Keratinocyte (primary cell): ENCODE data around the gene CARTPT. TPM values are rescaled to one million over a fixed set of nuclear protein-coding genes. Genes with fewer than 3 reads are reported as not detected.

Experiments
- DNase-seq: peaks from one replicate; pipeline ENCODE4 v3.0.0-alpha.2; 2011; ENCODE audit warnings: low read depth, missing footprints, low spot score
- FAIRE-seq: peaks from 2 replicates; lab custom pipeline; 2011; peaks lifted over from hg19 to GRCh38; lab: Jason Lieb, UNC
- H2AFZ ChIP-seq: 2 replicates; pipeline ENCODE4 v1.6.0; 2012; ENCODE audit warnings: low read length, control low read depth, inconsistent platforms; ENCODE audit not compliant: control insufficient read depth
- H3K27ac ChIP-seq: 2 replicates; pipeline ENCODE4 v1.5.1; 2011; ENCODE audit warnings: low read length; ENCODE audit not compliant: control insufficient read depth, insufficient read depth
- H3K27me3 ChIP-seq: 3 replicates; pipeline ENCODE4 v1.6.0; 2011; ENCODE audit warnings: low read length; ENCODE audit not compliant: control insufficient read depth, insufficient read depth; ENCODE audit errors: extremely low read depth
- H3K36me3 ChIP-seq, 2 experiments: 2 replicates in 1 of 2; 3 replicates in 1 of 2; pipeline ENCODE4 v1.5.1; 2011; ENCODE audit warnings: low read length in 2 of 2, mild to moderate bottlenecking in 1 of 2; ENCODE audit not compliant: control insufficient read depth in 2 of 2, insufficient read depth in 2 of 2; ENCODE audit errors: extremely low read depth in 1 of 2
- H3K4me1 ChIP-seq: 3 replicates; pipeline ENCODE4 v1.5.1; 2011; ENCODE audit warnings: low read length; ENCODE audit not compliant: control insufficient read depth, insufficient read depth; ENCODE audit errors: extremely low read depth
- H3K4me2 ChIP-seq: 3 replicates; pipeline ENCODE4 v1.6.0; 2011; ENCODE audit warnings: low read depth, low read length; ENCODE audit not compliant: control insufficient read depth, insufficient read depth; ENCODE audit errors: extremely low read depth
- H3K4me3 ChIP-seq, 3 experiments: fragments of 200-600 bp in 1 of 3; sonication (generic) in 1 of 3; 2 replicates in 2 of 3; 3 replicates in 1 of 3; pipeline ENCODE4 v1.5.1; 2011 to 2016; ENCODE audit warnings: low read length in 3 of 3, mild to moderate bottlenecking in 3 of 3, control low read depth in 2 of 3, inconsistent platforms in 1 of 3, low read depth in 1 of 3, mixed read lengths in 1 of 3, mixed run types in 1 of 3, moderate library complexity in 1 of 3; ENCODE audit not compliant: control insufficient read depth in 2 of 3, insufficient read depth in 2 of 3; ENCODE audit errors: extremely low read depth in 1 of 3
- H3K79me2 ChIP-seq: 2 replicates; pipeline ENCODE4 v1.6.0; 2012; ENCODE audit warnings: low read length; ENCODE audit not compliant: control insufficient read depth, insufficient read depth
- H3K9ac ChIP-seq: 3 replicates; pipeline ENCODE4 v1.6.0; 2011; ENCODE audit warnings: low read length; ENCODE audit not compliant: control insufficient read depth, insufficient read depth; ENCODE audit errors: extremely low read depth
- H3K9me1 ChIP-seq: 3 replicates; pipeline ENCODE4 v1.6.0; 2011; ENCODE audit warnings: low read length; ENCODE audit not compliant: control insufficient read depth, insufficient read depth; ENCODE audit errors: extremely low read depth
- H3K9me3 ChIP-seq: 2 replicates; pipeline ENCODE4 v1.5.1; 2012; ENCODE audit warnings: low read depth, low read length; ENCODE audit not compliant: control insufficient read depth
- H4K20me1 ChIP-seq: 3 replicates; pipeline ENCODE4 v1.6.0; 2011; ENCODE audit warnings: low read length; ENCODE audit not compliant: control insufficient read depth, insufficient read depth; ENCODE audit errors: extremely low read depth
- EZH2 ChIP-seq: IDR thresholded peaks from one replicate; pipeline ENCODE4 v1.6.1; 2012; ENCODE audit warnings: inconsistent platforms, mild to moderate bottlenecking, low read length, moderate library complexity
- dilution Hi-C: fragments of 300-500 bp; cut with MboI; formaldehyde crosslinking; loops from one replicate; pipeline ENCODE4 v1.7.0; 2020; ENCODE audit warnings: low sequenced_read_pairs; ENCODE audit not compliant: extremely low pct_ligation_motif_present
- polyA plus RNA-seq, 5 experiments: library from polyadenylated mRNA; depleted of rRNA in 3 of 5; stranded (reverse) in 3 of 5; stranded (forward) in 1 of 5; unstranded in 1 of 5; fragments of >200 nt; gene quantifications; 1 replicate in 1 of 5; 2 replicates in 3 of 5; 3 replicates in 1 of 5; pipeline versions ENCODE4 v1.2.1 to v1.2.3, GENCODE V29; 2011 to 2012; ENCODE audit warnings: missing spikeins in 2 of 5, low read depth in 1 of 5, low replicate concordance in 1 of 5
- TF ChIP-seq, protein P1 (sequence below), 3 experiments: IDR thresholded peaks in 1 of 3; conservative IDR thresholded peaks in 1 of 3; optimal IDR thresholded peaks in 1 of 3; 2 replicates in 2 of 3; 3 replicates in 1 of 3; pipeline versions ENCODE3 to v1.5.1; 2011; ENCODE audit warnings: low read length in 3 of 3, mild to moderate bottlenecking in 3 of 3, moderate library complexity in 2 of 3, control low read depth in 1 of 3, inconsistent platforms in 1 of 3; ENCODE audit not compliant: insufficient read depth in 2 of 3; ENCODE audit errors: extremely low read depth in 1 of 3

CARTPT gene
- polyA plus RNA-seq, 1 donor (not counting 4 experiments of a cell fraction or from before 2014, with no cell fraction given): not detected

GRCh38 chr5:71737931-71738539 lies 19.0 kb downstream of the CARTPT start:
- H3K36me3 ChIP-seq: no peaks in the 10 kb centered on the region
- H4K20me1 ChIP-seq: no peaks in the 10 kb centered on the region

DNA sequence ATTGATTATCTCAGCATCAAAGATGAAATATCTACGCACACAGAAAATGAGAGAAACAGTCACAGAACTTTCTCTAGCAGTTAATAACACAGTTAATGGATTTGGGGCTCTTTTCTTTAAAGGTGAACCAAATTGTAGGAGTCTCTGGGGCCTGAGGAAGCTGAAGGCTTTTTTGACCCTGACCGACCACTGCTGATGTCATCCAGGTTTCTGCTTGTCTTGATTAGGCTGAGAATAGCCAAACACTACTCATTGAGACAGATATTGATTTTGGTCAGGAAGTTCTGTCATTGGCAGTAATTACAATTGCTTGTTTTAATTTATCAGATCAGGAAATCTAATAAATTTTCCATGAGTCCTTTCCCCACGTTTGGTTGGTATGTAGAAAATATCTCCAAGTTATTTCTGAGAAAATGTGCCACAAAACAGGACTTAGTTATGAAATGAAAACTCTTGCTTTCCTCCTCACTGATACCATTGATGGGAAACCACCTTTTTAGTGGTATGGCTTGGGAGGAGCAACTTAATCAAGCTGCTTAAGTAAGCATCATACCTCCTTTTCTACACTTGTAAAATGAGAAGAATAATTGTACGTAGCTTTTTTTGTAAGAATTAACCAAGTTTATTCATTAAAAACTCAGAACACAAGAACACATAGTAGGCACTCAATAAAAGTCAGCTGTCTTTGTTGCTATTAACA lies 19.7 kb downstream of the CARTPT start:
- DNase-seq (no peak), FAIRE-seq (no peak)
- no peaks in the 10 kb centered on the region for H3K36me3 ChIP-seq
- TF ChIP-seq, protein P1, sequence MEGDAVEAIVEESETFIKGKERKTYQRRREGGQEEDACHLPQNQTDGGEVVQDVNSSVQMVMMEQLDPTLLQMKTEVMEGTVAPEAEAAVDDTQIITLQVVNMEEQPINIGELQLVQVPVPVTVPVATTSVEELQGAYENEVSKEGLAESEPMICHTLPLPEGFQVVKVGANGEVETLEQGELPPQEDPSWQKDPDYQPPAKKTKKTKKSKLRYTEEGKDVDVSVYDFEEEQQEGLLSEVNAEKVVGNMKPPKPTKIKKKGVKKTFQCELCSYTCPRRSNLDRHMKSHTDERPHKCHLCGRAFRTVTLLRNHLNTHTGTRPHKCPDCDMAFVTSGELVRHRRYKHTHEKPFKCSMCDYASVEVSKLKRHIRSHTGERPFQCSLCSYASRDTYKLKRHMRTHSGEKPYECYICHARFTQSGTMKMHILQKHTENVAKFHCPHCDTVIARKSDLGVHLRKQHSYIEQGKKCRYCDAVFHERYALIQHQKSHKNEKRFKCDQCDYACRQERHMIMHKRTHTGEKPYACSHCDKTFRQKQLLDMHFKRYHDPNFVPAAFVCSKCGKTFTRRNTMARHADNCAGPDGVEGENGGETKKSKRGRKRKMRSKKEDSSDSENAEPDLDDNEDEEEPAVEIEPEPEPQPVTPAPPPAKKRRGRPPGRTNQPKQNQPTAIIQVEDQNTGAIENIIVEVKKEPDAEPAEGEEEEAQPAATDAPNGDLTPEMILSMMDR (optimal IDR thresholded peaks at IDR 0.05 in 1 of 3, IDR thresholded peaks at IDR 0.05 in 1 of 3, conservative IDR thresholded peaks at IDR 0.05 in 1 of 3; ENCODE audit: extremely low read depth in 1 of 3, insufficient read depth in 2 of 3, low read length in 3 of 3): no peak
- no peak for TF ChIP-seq EZH2
- dilution Hi-C loops: no loop called here
- H3K27me3 ChIP-seq: no peaks in the 10 kb centered on the region
- H3K79me2 ChIP-seq: no peaks in the 10 kb centered on the region
- H3K4me2 ChIP-seq: no peak overlapping the region
- H3K4me3 ChIP-seq: no peak overlapping the region
- H4K20me1 ChIP-seq: no peaks in the 10 kb centered on the region
- H3K9ac ChIP-seq: no peak overlapping the region
- H3K9me3 ChIP-seq: no peaks in the 10 kb centered on the region
- no peak overlapping the region for H2AFZ ChIP-seq
- no peaks in the 10 kb centered on the region for H3K9me1 ChIP-seq
- no peak overlapping the region for H3K27ac ChIP-seq
- H3K4me1 ChIP-seq: no peaks in the 10 kb centered on the region

More at GRCh38 chr5:71737931-71738539, 19.0 kb downstream of the CARTPT start:
- H3K79me2 ChIP-seq: no peaks in the 10 kb centered on the region
- dilution Hi-C loops: no loop called here
- H3K4me3 ChIP-seq: no peak overlapping the region
- H2AFZ ChIP-seq: no peak overlapping the region
- H3K9me3 ChIP-seq: no peaks in the 10 kb centered on the region
- no peaks in the 10 kb centered on the region for H3K27me3 ChIP-seq
- no peaks in the 10 kb centered on the region for H3K4me1 ChIP-seq
- TF ChIP-seq, protein P1 (optimal IDR thresholded peaks at IDR 0.05 in 1 of 3, IDR thresholded peaks at IDR 0.05 in 1 of 3, conservative IDR thresholded peaks at IDR 0.05 in 1 of 3; ENCODE audit: extremely low read depth in 1 of 3, insufficient read depth in 2 of 3, low read length in 3 of 3): no peak
- TF ChIP-seq EZH2: no peak
- no peak overlapping the region for H3K4me2 ChIP-seq
- no peaks in the 10 kb centered on the region for H3K9me1 ChIP-seq
- DNase-seq (no peak), FAIRE-seq (no peak)
- no peak overlapping the region for H3K9ac ChIP-seq
- H3K27ac ChIP-seq: no peak overlapping the region
